Fibroblast of lung (primary cell): ENCODE data around the gene CDH26. TPM values are rescaled to one million over a fixed set of nuclear protein-coding genes. Genes with fewer than 3 reads are reported as not detected.

Experiments used
- DNase-seq, 2 donors: peaks; one replicate each; pipeline versions ENCODE4 v3.0.0 to v3.0.0-alpha.2; 2010; ENCODE audit warnings: low read depth in 2 of 2
- H2AFZ ChIP-seq: 2 replicates; pipeline ENCODE4 v1.5.1; 2012; ENCODE audit warnings: low read length, control low read depth, inconsistent platforms
- H3K27ac ChIP-seq: 2 replicates; pipeline ENCODE4 v1.5.1; 2011; ENCODE audit warnings: low read length, control low read depth; ENCODE audit not compliant: insufficient read depth
- H3K27me3 ChIP-seq: 2 replicates; pipeline ENCODE4 v1.5.1; 2011; ENCODE audit warnings: mild to moderate bottlenecking, low read length; ENCODE audit not compliant: control insufficient read depth, insufficient read depth
- H3K36me3 ChIP-seq: 2 replicates; pipeline ENCODE4 v1.5.1; 2011; ENCODE audit warnings: low read length; ENCODE audit not compliant: control insufficient read depth, insufficient read depth
- H3K4me1 ChIP-seq: 2 replicates; pipeline ENCODE4 v1.5.1; 2011; ENCODE audit warnings: low read length; ENCODE audit not compliant: control insufficient read depth, insufficient read depth; ENCODE audit errors: extremely low read depth
- H3K4me2 ChIP-seq: 2 replicates; pipeline ENCODE4 v1.5.1; 2011; ENCODE audit warnings: low read length, control low read depth; ENCODE audit not compliant: insufficient read depth; ENCODE audit errors: extremely low read depth
- H3K4me3 ChIP-seq, 4 experiments: fragments of 200-600 bp in 1 of 4; sonication (generic) in 1 of 4; replicated peaks in 1 of 4; 2 replicates each; pipeline ENCODE4 v1.5.1; 2011 to 2016; ENCODE audit warnings: low read length in 4 of 4, low read depth in 3 of 4, mild to moderate bottlenecking in 3 of 4, control low read depth in 2 of 4, inconsistent platforms in 1 of 4, mixed read lengths in 1 of 4; ENCODE audit not compliant: insufficient read depth in 1 of 4; ENCODE audit errors: control extremely low read depth in 1 of 4
- H3K79me2 ChIP-seq: 2 replicates; pipeline ENCODE4 v1.5.1; 2012; ENCODE audit warnings: mild to moderate bottlenecking, low read length, inconsistent platforms; ENCODE audit not compliant: control insufficient read depth, insufficient read depth
- H3K9ac ChIP-seq: 2 replicates; pipeline ENCODE4 v1.5.1; 2011; ENCODE audit warnings: mild to moderate bottlenecking, low read length, control low read depth; ENCODE audit not compliant: insufficient read depth
- H3K9me3 ChIP-seq: 2 replicates; pipeline ENCODE4 v1.5.1; 2012; ENCODE audit warnings: low read depth, low read length; ENCODE audit not compliant: control insufficient read depth, insufficient read depth
- H4K20me1 ChIP-seq: 2 replicates; pipeline ENCODE4 v1.5.1; 2011; ENCODE audit warnings: low read length; ENCODE audit not compliant: control insufficient read depth, insufficient read depth; ENCODE audit errors: extremely low read depth
- EZH2 ChIP-seq: IDR thresholded peaks from 2 replicates; pipeline ENCODE4 v1.5.1; 2012; ENCODE audit warnings: low read length, control low read depth, mild to moderate bottlenecking; ENCODE audit errors: missing control alignments
- polyA plus RNA-seq, 2 donors: library from polyadenylated mRNA; depleted of rRNA in 1 of 2; stranded (reverse) in 1 of 2; unstranded in 1 of 2; fragments of >200 nt; gene quantifications; 2 replicates each; pipeline ENCODE4 v1.2.1, GENCODE V29; 2011 to 2012; ENCODE audit warnings: missing spikeins in 1 of 2
- total RNA-seq: library from RNA; depleted of rRNA; stranded (reverse); fragments of >200 nt; gene quantifications from 2 replicates; pipeline ENCODE4 v1.2.1, GENCODE V29; 2014
- TF ChIP-seq, protein P1 (sequence below), 2 donors: IDR thresholded peaks in 1 of 2; conservative IDR thresholded peaks in 1 of 2; 1 replicate in 1 of 2; 2 replicates in 1 of 2; pipeline ENCODE4 v1.5.1; 2011 to 2012; ENCODE audit warnings: low read length in 2 of 2, control low read depth in 1 of 2, inconsistent platforms in 1 of 2, low read depth in 1 of 2, mild to moderate bottlenecking in 1 of 2

Gene CDH26
- total and polyA plus RNA-seq, 2 donors (not counting 1 experiment from before 2014, with no cell fraction given), result 0.12 to 0.50 TPM

- no peaks in the 10 kb centered on the region for H4K20me1 ChIP-seq
- no peaks in the 10 kb centered on the region for H3K9me3 ChIP-seq
- TF ChIP-seq EZH2, result no peak
- TF ChIP-seq, protein P1, sequence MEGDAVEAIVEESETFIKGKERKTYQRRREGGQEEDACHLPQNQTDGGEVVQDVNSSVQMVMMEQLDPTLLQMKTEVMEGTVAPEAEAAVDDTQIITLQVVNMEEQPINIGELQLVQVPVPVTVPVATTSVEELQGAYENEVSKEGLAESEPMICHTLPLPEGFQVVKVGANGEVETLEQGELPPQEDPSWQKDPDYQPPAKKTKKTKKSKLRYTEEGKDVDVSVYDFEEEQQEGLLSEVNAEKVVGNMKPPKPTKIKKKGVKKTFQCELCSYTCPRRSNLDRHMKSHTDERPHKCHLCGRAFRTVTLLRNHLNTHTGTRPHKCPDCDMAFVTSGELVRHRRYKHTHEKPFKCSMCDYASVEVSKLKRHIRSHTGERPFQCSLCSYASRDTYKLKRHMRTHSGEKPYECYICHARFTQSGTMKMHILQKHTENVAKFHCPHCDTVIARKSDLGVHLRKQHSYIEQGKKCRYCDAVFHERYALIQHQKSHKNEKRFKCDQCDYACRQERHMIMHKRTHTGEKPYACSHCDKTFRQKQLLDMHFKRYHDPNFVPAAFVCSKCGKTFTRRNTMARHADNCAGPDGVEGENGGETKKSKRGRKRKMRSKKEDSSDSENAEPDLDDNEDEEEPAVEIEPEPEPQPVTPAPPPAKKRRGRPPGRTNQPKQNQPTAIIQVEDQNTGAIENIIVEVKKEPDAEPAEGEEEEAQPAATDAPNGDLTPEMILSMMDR (conservative IDR thresholded peaks at IDR 0.05 in 1 of 2, IDR thresholded peaks at IDR 0.05 in 1 of 2; ENCODE audit: low read depth in 1 of 2, low read length in 2 of 2), result no peak
- H3K36me3 ChIP-seq, result no peaks in the 10 kb centered on the region
- H3K4me2 ChIP-seq, result no peak overlapping the region
- H3K27ac ChIP-seq, result no peak overlapping the region
- no peak overlapping the region for H3K9ac ChIP-seq
- no peak overlapping the region for H3K4me3 ChIP-seq
- peak; percentile 64 to 72 for DNase-seq
- H3K27me3 ChIP-seq, result no peaks in the 10 kb centered on the region
- peaks cover 3% of the 10 kb centered on the region for H3K4me1 ChIP-seq
- no peaks in the 10 kb centered on the region for H3K79me2 ChIP-seq
- H2AFZ ChIP-seq, result no peak overlapping the region
Observed at GRCh38 chr20:60057866-60058807, 99.9 kb downstream of the CDH26 start.

GRCh38 chr20:60058879-60059278, 100.7 kb downstream of the CDH26 start:
- no peaks in the 10 kb centered on the region for H3K27me3 ChIP-seq
- no peaks in the 10 kb centered on the region for H3K9me3 ChIP-seq
- peaks cover 3% of the 10 kb centered on the region for H3K4me1 ChIP-seq
- TF ChIP-seq EZH2, result no peak
- TF ChIP-seq, protein P1 (conservative IDR thresholded peaks at IDR 0.05 in 1 of 2, IDR thresholded peaks at IDR 0.05 in 1 of 2; ENCODE audit: low read depth in 1 of 2, low read length in 2 of 2), result no peak
- H2AFZ ChIP-seq, result no peak overlapping the region
- no peak for DNase-seq
- H3K9ac ChIP-seq, result no peak overlapping the region
- no peak overlapping the region for H3K4me3 ChIP-seq
- H3K27ac ChIP-seq, result no peak overlapping the region
- no peaks in the 10 kb centered on the region for H3K79me2 ChIP-seq
- no peaks in the 10 kb centered on the region for H4K20me1 ChIP-seq
- no peak overlapping the region for H3K4me2 ChIP-seq
- no peaks in the 10 kb centered on the region for H3K36me3 ChIP-seq

DNA sequence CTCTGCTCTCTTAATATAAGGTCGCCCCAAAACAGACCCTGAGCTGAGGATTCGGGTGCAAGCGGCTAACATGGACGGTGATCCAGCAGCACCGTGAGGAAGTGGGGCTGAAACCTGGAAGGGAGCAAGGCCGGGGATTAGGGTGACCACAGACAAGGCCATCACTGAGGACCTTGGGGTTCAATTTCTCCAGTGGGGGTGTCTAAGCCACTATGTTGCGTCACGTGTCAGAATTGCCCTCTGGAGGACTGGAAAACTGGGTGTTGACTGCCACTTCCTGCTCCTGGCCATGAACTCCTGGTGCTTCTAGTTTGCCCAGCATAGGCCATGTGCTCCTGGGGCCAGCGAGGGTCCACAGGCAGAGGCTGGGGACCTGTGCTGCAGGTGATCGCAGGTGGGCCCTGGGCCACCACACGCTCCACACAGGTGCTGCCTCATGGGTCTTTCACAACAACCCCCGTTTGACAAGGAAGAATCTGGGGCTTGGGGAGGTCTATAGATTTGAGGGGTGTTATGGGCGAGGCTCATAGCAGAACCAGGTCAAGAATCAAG, 101.9 kb downstream of the CDH26 start:
- Histone ChIP-seq H3K4me1 (peaks cover 3% of the 10 kb centered on the region), H3K79me2 (no peaks in the 10 kb centered on the region), H3K9ac (no peak overlapping the region), H3K36me3 (no peaks in the 10 kb centered on the region), H3K27me3 (no peaks in the 10 kb centered on the region), H3K27ac (no peak overlapping the region), H2AFZ (no peak overlapping the region), H3K4me2 (no peak overlapping the region), H3K4me3 (no peak overlapping the region), H4K20me1 (no peaks in the 10 kb centered on the region), H3K9me3 (no peaks in the 10 kb centered on the region)
- no peak for DNase-seq
- no peak for TF ChIP-seq EZH2
- TF ChIP-seq, protein P1 (conservative IDR thresholded peaks at IDR 0.05 in 1 of 2, IDR thresholded peaks at IDR 0.05 in 1 of 2; ENCODE audit: low read depth in 1 of 2, low read length in 2 of 2), result no peak
